ENCODE results near the gene ALOX15B.

ALOX15B gene, protein sequence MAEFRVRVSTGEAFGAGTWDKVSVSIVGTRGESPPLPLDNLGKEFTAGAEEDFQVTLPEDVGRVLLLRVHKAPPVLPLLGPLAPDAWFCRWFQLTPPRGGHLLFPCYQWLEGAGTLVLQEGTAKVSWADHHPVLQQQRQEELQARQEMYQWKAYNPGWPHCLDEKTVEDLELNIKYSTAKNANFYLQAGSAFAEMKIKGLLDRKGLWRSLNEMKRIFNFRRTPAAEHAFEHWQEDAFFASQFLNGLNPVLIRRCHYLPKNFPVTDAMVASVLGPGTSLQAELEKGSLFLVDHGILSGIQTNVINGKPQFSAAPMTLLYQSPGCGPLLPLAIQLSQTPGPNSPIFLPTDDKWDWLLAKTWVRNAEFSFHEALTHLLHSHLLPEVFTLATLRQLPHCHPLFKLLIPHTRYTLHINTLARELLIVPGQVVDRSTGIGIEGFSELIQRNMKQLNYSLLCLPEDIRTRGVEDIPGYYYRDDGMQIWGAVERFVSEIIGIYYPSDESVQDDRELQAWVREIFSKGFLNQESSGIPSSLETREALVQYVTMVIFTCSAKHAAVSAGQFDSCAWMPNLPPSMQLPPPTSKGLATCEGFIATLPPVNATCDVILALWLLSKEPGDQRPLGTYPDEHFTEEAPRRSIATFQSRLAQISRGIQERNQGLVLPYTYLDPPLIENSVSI

DNA sequence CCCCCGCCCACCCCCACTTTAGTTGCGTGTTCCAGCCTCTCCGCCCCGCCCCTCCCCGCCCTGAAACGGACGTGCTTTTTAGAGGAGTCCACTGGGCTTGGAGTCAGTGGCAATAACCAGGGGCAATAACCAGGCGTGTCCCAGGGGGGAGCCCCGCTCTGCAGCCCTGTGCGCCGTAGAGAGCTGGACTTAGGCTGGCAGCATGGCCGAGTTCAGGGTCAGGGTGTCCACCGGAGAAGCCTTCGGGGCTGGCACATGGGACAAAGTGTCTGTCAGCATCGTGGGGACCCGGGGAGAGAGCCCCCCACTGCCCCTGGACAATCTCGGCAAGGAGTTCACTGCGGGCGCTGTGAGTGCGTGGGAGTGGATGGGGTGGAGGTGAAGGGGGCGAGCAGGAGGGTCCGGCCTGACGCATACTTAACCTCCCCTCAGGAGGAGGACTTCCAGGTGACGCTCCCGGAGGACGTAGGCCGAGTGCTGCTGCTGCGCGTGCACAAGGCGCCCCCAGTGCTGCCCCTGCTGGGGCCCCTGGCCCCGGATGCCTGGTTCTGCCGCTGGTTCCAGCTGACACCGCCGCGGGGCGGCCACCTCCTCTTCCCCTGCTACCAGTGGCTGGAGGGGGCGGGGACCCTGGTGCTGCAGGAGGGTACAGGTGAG is at the start of gene ALOX15B:
ALOX15B (plus strand) TSS at position 106 of the 657 bp plus-strand sequence; CDS start at position 203, 97 bp downstream.
- DNase-seq, result no peak

DNA sequence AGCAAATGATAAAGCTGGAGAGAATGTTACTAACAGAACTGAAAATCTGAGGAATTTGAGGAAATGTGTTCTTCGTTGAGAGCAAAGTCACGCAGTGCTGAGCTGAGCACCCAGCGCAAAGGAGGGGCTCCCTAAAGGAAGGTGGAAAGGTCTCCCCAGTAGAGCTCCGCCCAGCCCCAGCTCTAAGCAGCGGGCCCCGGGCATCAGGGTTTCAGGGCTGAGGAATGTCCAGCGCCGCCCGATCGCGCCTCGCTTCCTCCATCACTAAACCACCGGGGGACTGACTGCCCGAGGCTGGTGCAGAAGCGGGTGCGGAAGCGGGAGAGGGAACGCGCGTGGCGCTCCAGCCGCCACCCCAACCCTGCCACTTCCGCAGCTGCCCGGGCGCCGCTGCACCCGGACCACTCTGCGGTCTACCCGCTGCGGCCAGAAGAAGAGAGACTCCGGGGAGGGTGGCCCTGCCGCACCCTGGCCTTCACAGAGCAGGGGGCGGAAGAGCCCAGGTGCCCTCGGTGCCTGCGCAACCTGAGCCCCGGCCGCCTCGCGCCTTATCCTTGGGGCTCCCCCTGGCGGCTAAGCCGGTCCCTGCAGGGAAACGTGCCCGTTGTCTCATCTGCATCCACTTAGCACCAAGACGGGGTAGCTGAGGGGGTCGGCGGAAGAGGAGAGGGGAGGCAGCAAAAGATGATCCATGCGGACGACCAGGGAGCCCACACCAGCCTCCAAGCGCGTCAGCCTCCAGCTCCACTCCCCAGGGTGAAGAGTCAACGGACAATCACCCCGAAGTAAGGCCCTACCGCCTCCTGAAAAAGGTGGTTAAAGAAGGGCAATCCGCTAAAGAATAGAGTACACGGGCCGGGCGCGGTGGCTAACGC is 48.8 kb upstream of the ALOX15B start:
- DNase-seq, result peak; percentile 72

DNA sequence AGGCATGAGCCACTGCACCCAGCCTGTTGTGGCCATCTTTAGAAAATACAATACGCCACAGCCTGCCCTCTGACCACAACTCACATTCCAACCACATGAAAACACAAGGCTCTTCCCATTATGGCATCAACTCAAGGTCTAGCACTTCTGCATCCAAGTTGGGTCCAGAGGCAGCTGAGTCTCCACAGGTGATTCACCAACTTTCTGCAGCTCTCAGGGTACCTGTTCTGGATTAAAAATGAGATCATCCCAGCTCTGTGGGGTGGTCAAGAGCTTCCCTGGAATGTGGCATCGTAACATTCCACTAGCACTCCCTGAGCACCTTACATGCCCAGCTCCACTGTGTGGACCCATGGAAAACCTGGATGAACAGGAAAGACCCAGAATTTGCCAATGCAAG is 46.3 kb upstream of the ALOX15B start:
- no peak for DNase-seq

DNA sequence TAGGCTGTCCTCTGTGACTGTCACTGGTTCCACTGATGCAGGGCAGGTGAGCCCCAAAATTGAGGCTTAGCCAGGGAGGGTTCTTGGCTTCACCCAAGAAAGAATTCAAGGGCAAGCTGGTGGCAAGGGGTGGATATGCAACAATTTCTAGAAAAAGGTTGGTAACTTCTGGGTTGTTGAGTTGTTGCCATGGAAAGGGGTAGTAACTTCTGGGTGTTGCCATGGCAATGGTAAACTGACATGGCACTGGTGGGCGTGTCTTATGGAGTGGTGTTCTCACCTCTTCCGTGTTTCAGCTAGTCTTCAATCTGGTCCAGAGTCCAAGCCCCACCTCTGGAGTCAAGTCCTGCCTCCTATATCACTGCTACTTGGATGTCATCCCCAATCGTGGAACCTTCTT is 45.9 kb upstream of the ALOX15B start:
- DNase-seq, result no peak

DNA sequence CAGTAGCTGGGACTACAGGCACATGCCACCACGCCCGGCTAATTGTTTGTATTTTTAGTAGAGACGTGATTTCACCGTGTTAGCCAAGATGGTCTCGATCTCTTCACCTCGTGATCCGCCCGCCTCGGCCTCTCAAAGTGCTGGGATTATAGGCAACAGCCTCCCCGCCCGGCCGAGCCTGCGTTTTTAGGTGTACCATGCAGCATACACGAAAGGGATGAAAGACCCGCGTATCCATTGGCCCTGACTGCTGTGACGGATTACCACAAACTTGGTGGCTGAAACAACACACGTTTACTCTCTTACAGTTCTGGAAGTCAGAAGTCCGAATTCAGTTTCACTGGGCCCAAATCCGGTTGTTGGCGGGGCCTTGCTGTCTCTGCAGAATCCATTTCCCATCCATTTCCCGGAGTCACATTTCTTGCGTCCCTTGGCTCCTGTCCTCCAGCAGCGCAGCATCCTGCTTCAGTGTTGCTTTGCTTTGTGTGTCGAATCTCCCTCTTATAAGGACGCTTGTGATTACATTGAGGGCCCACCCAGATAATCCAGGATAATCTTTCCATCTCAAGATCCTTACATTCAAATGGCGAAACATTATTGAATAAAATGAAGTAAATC is 44.8 kb upstream of the ALOX15B start:
- DNase-seq, result no peak

DNA sequence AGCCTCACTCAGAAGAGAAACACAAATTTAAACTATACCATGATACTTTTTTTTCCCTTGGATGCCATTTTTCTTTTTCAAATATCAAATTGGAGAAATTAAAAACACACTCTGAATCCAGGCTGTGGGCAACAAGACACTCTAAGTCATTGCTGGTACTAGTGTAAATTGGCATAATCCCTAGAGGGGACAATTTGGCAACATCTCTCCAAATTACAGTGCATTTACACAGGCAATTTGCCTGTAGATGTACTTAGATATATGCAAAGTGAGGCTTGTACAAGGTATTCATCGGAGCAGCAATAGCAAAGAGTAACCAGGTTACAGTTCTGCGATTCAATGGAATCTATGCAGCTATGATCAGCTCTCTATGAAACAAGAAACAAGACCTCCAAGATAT is 43.1 kb upstream of the ALOX15B start:
- DNase-seq, result no peak

DNA sequence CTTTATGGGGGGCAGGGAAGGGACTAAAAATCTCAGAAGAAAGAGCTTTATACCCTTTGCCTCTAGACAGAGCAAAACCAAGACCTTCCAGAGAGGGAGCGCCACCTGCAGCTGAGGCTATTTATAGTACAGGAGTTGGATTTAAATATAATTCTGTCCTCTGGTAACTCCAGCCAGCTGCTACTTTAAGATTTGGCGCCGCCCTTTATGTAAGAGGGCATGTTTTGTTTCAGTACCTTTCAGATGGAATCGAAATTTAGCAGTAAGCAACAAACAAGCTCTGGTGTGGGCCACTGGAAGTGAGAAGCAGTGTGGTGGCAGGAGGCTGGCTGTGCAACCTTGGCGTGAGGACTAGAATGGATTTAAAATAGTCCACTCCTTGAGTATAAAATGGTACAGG is 41.7 kb upstream of the ALOX15B start:
- DNase-seq, result no peak

DNA sequence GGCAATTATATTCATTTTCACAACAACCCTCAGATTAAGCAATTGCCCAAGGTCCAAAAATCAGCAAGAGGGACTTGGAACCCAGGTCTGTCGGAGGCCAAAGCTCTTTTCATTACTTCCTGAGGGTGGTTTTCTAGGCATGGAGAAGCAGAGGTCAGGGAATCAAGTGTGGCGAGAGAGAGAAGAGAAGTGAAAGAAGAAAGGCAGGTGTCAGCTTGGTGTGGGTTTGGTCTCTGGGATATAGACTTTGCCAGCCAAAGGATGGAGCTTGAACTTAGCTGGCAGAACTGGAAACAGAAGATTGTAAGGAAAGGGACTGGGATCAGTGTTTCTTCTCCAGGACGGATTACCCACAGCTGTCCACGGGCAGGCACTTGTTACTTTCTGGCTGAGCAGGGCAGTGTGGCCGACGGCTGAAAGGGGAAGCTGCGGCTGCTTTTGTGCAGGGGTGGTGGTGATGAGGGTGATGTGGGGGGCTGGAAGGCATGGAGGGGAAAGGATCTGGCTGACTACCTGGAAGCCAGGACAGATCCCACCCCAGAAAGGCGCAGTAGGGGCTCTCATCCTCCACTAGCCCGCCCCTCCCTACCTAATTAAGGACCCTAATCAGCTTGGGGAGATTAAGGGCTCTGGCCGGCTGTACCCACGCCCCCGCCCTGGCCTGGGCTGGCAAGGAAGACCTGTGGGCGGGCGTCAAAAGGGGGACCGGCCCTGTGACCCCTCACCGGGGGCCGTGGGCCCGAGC is 36.7 kb upstream of the ALOX15B start, which contains the start of gene GUCY2D:
GUCY2D (plus strand) TSS at position 640 of the 745 bp plus-strand sequence. CDS start 433 bp downstream, outside the sequence.
- DNase-seq, result no peak

DNA sequence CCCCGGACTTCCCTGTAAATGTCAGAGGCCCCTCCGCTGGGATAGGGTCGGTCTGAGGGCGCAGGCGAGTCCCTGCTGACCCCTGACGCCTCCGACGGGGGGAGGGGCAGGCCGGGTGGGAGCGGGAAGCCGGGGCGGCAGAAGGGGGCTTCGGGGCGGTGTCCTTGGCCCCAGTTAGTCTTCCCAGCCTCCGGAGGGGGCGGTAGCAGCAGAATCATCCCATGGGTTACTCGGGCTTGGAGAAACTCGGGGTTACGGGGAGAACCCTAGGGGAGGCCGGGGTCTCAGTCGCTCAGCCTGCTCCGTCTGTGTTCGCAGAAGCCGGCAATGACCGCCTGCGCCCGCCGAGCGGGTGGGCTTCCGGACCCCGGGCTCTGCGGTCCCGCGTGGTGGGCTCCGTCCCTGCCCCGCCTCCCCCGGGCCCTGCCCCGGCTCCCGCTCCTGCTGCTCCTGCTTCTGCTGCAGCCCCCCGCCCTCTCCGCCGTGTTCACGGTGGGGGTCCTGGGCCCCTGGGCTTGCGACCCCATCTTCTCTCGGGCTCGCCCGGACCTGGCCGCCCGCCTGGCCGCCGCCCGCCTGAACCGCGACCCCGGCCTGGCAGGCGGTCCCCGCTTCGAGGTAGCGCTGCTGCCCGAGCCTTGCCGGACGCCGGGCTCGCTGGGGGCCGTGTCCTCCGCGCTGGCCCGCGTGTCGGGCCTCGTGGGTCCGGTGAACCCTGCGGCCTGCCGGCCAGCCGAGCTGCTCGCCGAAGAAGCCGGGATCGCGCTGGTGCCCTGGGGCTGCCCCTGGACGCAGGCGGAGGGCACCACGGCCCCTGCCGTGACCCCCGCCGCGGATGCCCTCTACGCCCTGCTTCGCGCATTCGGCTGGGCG is 35.9 kb upstream of the ALOX15B start:
- no peak for DNase-seq

DNA sequence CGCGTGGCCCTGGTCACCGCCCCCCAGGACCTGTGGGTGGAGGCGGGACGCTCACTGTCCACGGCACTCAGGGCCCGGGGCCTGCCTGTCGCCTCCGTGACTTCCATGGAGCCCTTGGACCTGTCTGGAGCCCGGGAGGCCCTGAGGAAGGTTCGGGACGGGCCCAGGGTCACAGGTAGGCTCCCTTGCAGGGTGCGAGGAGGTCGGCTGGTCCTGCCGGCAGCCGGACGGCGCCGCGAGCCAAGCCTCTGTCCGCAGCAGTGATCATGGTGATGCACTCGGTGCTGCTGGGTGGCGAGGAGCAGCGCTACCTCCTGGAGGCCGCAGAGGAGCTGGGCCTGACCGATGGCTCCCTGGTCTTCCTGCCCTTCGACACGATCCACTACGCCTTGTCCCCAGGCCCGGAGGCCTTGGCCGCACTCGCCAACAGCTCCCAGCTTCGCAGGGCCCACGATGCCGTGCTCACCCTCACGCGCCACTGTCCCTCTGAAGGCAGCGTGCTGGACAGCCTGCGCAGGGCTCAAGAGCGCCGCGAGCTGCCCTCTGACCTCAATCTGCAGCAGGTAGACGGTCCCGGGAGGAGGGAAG is 35.2 kb upstream of the ALOX15B start:
- no peak for DNase-seq

DNA sequence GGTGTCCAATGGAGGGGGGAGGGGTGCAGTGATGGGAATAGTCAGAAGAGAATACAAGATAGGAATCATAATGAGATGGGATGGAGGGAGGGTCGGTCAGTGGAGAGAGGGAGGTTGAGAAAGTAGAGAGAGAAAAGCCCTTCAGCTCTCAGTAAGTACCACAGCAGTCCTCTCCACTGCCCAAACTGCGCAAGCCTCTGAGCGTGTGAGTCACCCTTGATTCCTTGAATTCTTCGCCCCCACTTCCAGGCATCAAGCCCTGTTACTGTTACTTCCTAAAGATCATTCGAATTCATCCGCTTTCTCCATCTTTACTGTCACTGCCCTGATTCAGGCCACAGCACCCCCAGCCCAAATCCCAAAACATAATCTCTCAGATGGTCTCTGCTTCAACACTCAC is 34.0 kb upstream of the ALOX15B start:
- DNase-seq, result peak; percentile 58

DNA sequence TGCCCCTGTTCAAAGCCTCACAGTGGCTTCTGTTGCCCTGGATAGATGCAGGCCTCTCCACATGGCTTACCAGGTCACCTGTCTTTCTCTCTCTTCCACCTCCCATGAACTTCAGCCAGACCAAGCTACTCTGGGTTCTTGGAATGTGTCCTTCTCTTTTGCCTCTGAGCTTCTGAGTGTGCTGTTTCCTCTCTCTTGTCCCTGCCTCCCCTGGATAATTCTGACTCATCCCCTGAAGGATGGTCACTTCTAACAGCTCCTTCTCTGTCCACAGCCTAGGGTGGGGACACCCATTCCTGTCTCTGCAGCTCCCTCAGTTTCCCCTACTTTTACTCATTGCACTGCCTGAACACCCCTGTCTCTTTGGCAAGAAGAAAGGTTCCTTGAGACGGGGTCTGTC is 33.5 kb upstream of the ALOX15B start:
- no peak for DNase-seq

DNA sequence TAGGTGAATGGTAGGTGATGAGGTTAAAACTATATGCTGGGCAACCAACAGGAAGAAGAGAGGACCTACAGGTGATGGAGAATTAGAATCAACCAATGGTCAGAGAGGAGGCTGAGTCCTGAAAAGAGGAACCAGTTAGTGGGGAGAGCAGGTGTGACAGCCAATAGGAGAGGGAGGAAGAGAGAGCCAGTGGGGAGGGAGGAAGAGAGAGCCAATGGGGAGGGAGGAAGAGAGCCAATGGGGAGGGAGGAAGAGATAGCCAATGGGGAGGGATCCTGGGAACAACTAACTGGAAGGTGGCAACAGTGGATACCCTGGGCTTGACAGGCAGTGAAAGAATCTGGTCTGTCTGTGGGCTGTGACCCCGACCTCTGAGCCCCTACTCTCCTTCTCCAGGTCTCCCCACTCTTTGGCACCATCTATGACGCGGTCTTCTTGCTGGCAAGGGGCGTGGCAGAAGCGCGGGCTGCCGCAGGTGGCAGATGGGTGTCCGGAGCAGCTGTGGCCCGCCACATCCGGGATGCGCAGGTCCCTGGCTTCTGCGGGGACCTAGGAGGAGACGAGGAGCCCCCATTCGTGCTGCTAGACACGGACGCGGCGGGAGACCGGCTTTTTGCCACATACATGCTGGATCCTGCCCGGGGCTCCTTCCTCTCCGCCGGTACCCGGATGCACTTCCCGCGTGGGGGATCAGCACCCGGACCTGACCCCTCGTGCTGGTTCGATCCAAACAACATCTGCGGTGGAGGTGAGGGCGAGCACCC is 32.7 kb upstream of the ALOX15B start:
- no peak for DNase-seq

DNA sequence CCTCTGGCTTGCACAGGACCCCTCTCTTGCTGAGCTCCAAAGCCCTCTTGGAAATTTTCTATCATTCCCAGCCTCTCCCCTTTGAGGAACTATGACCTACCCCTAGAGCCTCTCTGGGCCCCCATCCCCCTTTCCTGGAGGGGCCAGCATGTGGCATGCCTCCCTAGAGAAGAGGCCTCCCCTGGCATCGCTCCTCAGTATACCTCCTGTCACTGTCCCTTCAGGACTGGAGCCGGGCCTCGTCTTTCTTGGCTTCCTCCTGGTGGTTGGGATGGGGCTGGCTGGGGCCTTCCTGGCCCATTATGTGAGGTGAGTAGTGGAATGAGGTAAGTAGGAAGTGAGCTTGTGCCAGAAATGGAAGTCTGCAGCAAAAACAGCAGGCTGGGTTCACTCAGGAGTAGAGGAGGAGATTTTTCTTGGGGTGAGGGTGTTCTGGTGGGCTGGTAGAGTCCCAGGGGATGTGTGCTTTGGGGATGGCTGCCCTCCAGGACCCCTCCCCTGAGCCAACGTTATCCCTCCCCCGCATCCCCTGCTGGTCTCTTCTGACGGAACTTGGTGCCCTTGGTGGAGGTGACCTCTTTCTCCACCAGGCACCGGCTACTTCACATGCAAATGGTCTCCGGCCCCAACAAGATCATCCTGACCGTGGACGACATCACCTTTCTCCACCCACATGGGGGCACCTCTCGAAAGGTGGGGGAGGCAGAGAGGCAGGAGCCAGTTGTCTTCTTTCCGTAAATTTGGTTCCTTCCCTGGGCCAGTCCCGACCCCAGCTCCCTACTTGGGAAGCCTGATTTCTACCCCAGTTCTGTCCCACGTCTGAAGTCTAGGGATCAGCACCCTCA is 31.8 kb upstream of the ALOX15B start:
- no peak for DNase-seq

DNA sequence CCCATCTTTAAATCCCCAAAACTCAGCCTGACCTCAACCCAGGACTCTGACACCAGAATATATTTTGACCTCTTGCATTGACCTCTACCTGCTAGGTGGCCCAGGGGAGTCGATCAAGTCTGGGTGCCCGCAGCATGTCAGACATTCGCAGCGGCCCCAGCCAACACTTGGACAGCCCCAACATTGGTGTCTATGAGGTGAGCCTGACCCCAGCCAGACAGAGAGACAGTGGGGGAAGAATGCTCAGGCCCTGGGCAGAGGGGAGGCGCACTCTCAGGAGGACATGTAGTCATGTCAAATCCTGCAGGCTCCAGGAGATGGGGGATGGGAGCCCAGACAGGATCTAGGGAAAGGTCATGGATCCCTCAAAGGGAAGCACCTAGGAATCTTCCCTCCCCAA is 31.0 kb upstream of the ALOX15B start:
- no peak for DNase-seq

DNA sequence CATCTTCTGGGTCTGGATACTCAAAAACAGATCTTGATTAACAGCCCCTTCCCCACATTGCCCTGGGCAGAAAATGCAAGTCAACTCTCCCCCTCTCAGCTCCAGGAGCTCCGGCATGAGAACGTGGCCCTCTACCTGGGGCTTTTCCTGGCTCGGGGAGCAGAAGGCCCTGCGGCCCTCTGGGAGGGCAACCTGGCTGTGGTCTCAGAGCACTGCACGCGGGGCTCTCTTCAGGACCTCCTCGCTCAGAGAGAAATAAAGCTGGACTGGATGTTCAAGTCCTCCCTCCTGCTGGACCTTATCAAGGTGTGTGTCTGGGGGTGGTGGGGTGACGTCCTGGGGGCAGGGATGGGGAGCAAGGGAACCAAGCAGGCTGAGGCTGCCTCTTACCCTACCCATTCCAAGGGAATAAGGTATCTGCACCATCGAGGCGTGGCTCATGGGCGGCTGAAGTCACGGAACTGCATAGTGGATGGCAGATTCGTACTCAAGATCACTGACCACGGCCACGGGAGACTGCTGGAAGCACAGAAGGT is 26.7 kb upstream of the ALOX15B start:
- no peak for DNase-seq

DNA sequence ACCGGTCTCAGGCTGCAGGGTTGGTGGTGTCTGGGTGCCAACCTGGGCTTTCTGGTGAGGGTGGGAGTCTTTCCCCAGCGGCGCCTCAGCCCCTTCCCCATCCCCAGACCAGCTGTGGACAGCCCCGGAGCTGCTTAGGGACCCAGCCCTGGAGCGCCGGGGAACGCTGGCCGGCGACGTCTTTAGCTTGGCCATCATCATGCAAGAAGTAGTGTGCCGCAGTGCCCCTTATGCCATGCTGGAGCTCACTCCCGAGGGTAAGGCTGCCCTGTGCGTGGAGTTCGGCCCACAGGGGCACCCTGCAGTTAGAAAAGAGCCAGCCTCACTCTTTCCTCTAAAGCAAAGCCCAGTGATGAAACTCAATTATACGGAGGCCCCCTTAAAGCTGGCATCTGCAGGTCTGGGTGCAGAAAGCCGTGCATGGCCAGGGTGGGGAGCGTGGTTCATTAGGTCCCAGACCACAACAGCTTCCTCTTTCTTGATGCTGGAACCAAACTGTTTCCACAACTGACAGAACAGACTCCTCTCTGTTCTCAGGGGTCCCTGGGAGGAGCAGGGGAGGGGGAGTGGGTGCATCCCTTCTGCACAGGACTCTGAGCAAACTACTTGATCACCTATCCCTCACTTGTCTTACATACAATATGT is 25.7 kb upstream of the ALOX15B start:
- DNase-seq, result no peak

Data from 8988T (cell line).